ENCODE measurements around the gene GNAS. TPM values are rescaled to one million over a fixed set of nuclear protein-coding genes. Genes with fewer than 3 reads are reported as not detected.

The GNAS gene
- total RNA-seq, 4 donors from 2014 or later, result 484 to 621 (median 524) TPM

- Histone ChIP-seq H3K4me3 (no peak overlapping the region), H3K27me3 (peaks cover 0 to 27% of the 10 kb centered on the region in 2 donors), H3K36me3 (no peaks in the 10 kb centered on the region), H3K27ac (no peak overlapping the region), H3K9me3 (peaks cover 0 to 6% (median 0%) of the 10 kb centered on the region in 4 donors), H3K4me1 (no peaks in the 10 kb centered on the region)
- TF ChIP-seq POLR2A (IDR thresholded peaks at IDR 0.05), result no peak
- no peak for TF ChIP-seq EP300 (IDR thresholded peaks at IDR 0.05)
- TF ChIP-seq, protein P1, sequence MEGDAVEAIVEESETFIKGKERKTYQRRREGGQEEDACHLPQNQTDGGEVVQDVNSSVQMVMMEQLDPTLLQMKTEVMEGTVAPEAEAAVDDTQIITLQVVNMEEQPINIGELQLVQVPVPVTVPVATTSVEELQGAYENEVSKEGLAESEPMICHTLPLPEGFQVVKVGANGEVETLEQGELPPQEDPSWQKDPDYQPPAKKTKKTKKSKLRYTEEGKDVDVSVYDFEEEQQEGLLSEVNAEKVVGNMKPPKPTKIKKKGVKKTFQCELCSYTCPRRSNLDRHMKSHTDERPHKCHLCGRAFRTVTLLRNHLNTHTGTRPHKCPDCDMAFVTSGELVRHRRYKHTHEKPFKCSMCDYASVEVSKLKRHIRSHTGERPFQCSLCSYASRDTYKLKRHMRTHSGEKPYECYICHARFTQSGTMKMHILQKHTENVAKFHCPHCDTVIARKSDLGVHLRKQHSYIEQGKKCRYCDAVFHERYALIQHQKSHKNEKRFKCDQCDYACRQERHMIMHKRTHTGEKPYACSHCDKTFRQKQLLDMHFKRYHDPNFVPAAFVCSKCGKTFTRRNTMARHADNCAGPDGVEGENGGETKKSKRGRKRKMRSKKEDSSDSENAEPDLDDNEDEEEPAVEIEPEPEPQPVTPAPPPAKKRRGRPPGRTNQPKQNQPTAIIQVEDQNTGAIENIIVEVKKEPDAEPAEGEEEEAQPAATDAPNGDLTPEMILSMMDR (IDR thresholded peaks at IDR 0.05), result no peak
- no peak for DNase-seq (ENCODE audit: low spot score in 2 of 2)
- 78% methylated on average over 19 of the region's 19 CpGs for WGBS, 2 donors
Measured at GRCh38 chr20:58810116-58810878, 42.2 kb upstream of the GNAS start.

DNA sequence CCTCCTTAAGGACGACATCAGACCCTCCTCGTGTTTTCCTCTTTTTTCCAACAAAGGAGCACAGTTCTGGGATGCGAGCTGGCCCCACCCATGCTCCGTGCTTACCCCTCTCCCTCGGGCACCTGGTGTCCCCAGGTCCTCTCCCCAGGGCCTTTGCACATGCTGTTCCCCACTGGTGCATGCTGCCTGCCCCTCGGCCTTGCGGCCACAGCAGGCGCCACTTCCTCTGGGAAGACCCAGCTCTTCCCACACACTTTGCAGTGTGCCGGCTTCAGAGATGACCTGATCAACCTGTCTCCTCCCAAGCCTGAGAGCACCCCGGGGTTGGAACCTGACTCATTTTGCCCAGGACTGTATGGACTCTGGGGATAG, 41.7 kb upstream of the GNAS start:
- no peak for DNase-seq (ENCODE audit: low spot score in 2 of 2)
- TF ChIP-seq, protein P1 (IDR thresholded peaks at IDR 0.05), result no peak
- TF ChIP-seq POLR2A (IDR thresholded peaks at IDR 0.05), result no peak
- TF ChIP-seq EP300 (IDR thresholded peaks at IDR 0.05), result no peak
- Histone ChIP-seq H3K4me1 (no peaks in the 10 kb centered on the region), H3K27ac (no peak overlapping the region), H3K36me3 (no peaks in the 10 kb centered on the region), H3K4me3 (no peak overlapping the region), H3K9me3 (peaks cover 0 to 6% (median 0%) of the 10 kb centered on the region in 4 donors), H3K27me3 (peaks cover 0 to 27% of the 10 kb centered on the region in 2 donors)
- WGBS, 2 donors, result 72 to 80% methylated on average over 10 of the region's 10 CpGs

- no peak overlapping the region for H3K27ac ChIP-seq
- TF ChIP-seq, protein P1 (IDR thresholded peaks at IDR 0.05), result no peak
- TF ChIP-seq POLR2A (IDR thresholded peaks at IDR 0.05) (no peak), EP300 (IDR thresholded peaks at IDR 0.05) (no peak)
- DNase-seq (ENCODE audit: low spot score in 2 of 2), result no peak
- no peaks in the 10 kb centered on the region for H3K4me1 ChIP-seq
- peaks cover 0 to 27% of the 10 kb centered on the region in 2 donors for H3K27me3 ChIP-seq
- no peaks in the 10 kb centered on the region for H3K36me3 ChIP-seq
- WGBS, 2 donors, result 90 to 94% methylated on average over 13 of the region's 13 CpGs
- H3K9me3 ChIP-seq, result peaks cover 0 to 6% (median 0%) of the 10 kb centered on the region in 4 donors
- H3K4me3 ChIP-seq, result no peak overlapping the region
Measured at GRCh38 chr20:58811334-58811733, 41.2 kb upstream of the GNAS start.

GRCh38 chr20:58813369-58813768, 39.1 kb upstream of the GNAS start:
- no peaks in the 10 kb centered on the region for H3K36me3 ChIP-seq
- no peak for DNase-seq (ENCODE audit: low spot score in 2 of 2)
- 86 to 87% methylated on average over 8 of the region's 8 CpGs for WGBS, 2 donors
- H3K4me1 ChIP-seq, result no peaks in the 10 kb centered on the region
- H3K27me3 ChIP-seq, result peaks cover 0 to 27% of the 10 kb centered on the region in 2 donors
- no peak overlapping the region for H3K4me3 ChIP-seq
- peaks cover 0 to 6% (median 0%) of the 10 kb centered on the region in 4 donors for H3K9me3 ChIP-seq
- H3K27ac ChIP-seq, result no peak overlapping the region
- no peak for TF ChIP-seq POLR2A (IDR thresholded peaks at IDR 0.05)
- TF ChIP-seq, protein P1 (IDR thresholded peaks at IDR 0.05), result no peak
- no peak for TF ChIP-seq EP300 (IDR thresholded peaks at IDR 0.05)

- no peaks in the 10 kb centered on the region for H3K4me1 ChIP-seq
- 64 to 66% methylated on average over 11 of the region's 11 CpGs for WGBS, 2 donors
- no peak for DNase-seq (ENCODE audit: low spot score in 2 of 2)
- TF ChIP-seq POLR2A (IDR thresholded peaks at IDR 0.05), result no peak
- TF ChIP-seq, protein P1 (IDR thresholded peaks at IDR 0.05), result no peak
- TF ChIP-seq EP300 (IDR thresholded peaks at IDR 0.05), result no peak
- H3K27ac ChIP-seq, result no peak overlapping the region
- peaks cover 0 to 10% (median 0%) of the 10 kb centered on the region in 4 donors for H3K9me3 ChIP-seq
- no peaks in the 10 kb centered on the region for H3K36me3 ChIP-seq
- H3K27me3 ChIP-seq, result peaks cover 0 to 19% of the 10 kb centered on the region in 2 donors
- no peak overlapping the region for H3K4me3 ChIP-seq
Measured at GRCh38 chr20:58815448-58815847, 37.1 kb upstream of the GNAS start.
